HepG2 (cell line): Measurements from ENCODE around the gene RASGRF1. TPM values are rescaled to one million over a fixed set of nuclear protein-coding genes. Genes with fewer than 3 reads are reported as not detected.

ENCODE experiments used
- ARID3A ChIP-seq: IDR thresholded peaks from 2 replicates; pipeline ENCODE4 v1.6.1; 2012; ENCODE audit warnings: low read depth, low read length, improper control_type of control experiment
- ATF3 ChIP-seq: sonication (generic); formaldehyde crosslinking; IDR thresholded peaks from 2 replicates; pipeline ENCODE4 v1.4.0; 2020; ENCODE audit warnings: missing genetic modification reagents
- HES4 ChIP-seq: sonication (generic); formaldehyde crosslinking; IDR thresholded peaks from 2 replicates; pipeline ENCODE4 v1.9.0; 2021; ENCODE audit warnings: mild to moderate bottlenecking, missing genetic modification reagents, borderline replicate concordance
- HNF4A ChIP-seq: sonication (generic); formaldehyde crosslinking; IDR thresholded peaks from 2 replicates; pipeline ENCODE4 v1.4.0; 2020; ENCODE audit warnings: missing genetic modification reagents
- HNRNPL ChIP-seq: fragments of 200-400 bp; formaldehyde crosslinking; IDR thresholded peaks from 2 replicates; pipeline ENCODE4 v1.6.1; 2017; ENCODE audit warnings: mild to moderate bottlenecking, low read depth, low read length
- KLF13 ChIP-seq: sonication (generic); formaldehyde crosslinking; IDR thresholded peaks from 2 replicates; pipeline ENCODE4 v1.4.0; 2020; ENCODE audit warnings: mild to moderate bottlenecking, missing genetic modification reagents
- MED1 ChIP-seq: sonication (generic); formaldehyde crosslinking; IDR thresholded peaks from 2 replicates; pipeline ENCODE4 v1.4.0; 2020; ENCODE audit warnings: missing genetic modification reagents
- MTF2 ChIP-seq: sonication (generic); formaldehyde crosslinking; IDR thresholded peaks from 2 replicates; pipeline ENCODE4 v1.5.0; 2020; ENCODE audit warnings: missing genetic modification reagents, borderline replicate concordance
- NCOA2 ChIP-seq: sonication (generic); formaldehyde crosslinking; IDR thresholded peaks from 2 replicates; pipeline ENCODE4 v1.8.0; 2022; ENCODE audit warnings: inconsistent platforms
- PCBP2 ChIP-seq: fragments of 200-400 bp; formaldehyde crosslinking; optimal IDR thresholded peaks from 2 replicates; pipeline ENCODE3; 2018; ENCODE audit warnings: low read length, low read depth; ENCODE audit not compliant: poor library complexity, severe bottlenecking
- POLR2G ChIP-seq: fragments of 200-400 bp; formaldehyde crosslinking; IDR thresholded peaks from 2 replicates; pipeline ENCODE4 v1.6.1; 2018; ENCODE audit warnings: mild to moderate bottlenecking, low read depth, low read length, moderate library complexity
- SRSF9 ChIP-seq: fragments of 200-400 bp; formaldehyde crosslinking; IDR thresholded peaks from 2 replicates; pipeline ENCODE4 v1.6.1; 2018; ENCODE audit warnings: borderline replicate concordance, mild to moderate bottlenecking, low read depth, low read length; ENCODE audit not compliant: insufficient read depth, poor library complexity, severe bottlenecking
- ZBTB3 ChIP-seq: sonication (generic); formaldehyde crosslinking; IDR thresholded peaks from 2 replicates; pipeline ENCODE4 v1.4.0; 2020; ENCODE audit warnings: low read depth, mild to moderate bottlenecking, moderate library complexity, missing genetic modification reagents, borderline replicate concordance
- ZBTB38 ChIP-seq: sonication (generic); formaldehyde crosslinking; IDR thresholded peaks from 2 replicates; pipeline ENCODE4 v1.5.1; 2020; ENCODE audit warnings: mild to moderate bottlenecking, missing genetic modification reagents
- ZNF280B ChIP-seq: sonication (generic); formaldehyde crosslinking; IDR thresholded peaks from 2 replicates; pipeline ENCODE4 v1.5.0; 2020; ENCODE audit warnings: missing genetic modification reagents, mild to moderate bottlenecking, borderline replicate concordance
- ZNF616 ChIP-seq: sonication (generic); formaldehyde crosslinking; IDR thresholded peaks from 2 replicates; pipeline ENCODE4 v1.5.0; 2020; ENCODE audit warnings: low read depth, mild to moderate bottlenecking, missing genetic modification reagents
- ZNF792 ChIP-seq: IDR thresholded peaks from 2 replicates; pipeline ENCODE4 v1.6.1; 2016
- polyA plus RNA-seq, 8 experiments: library from polyadenylated mRNA; depleted of rRNA in 3 of 8; stranded (reverse) in 7 of 8; unstranded in 1 of 8; fragments of >200 nt; fragmentation: Illumina TruSeq in 4 of 8; extraction: Trizol in 4 of 8; gene quantifications; 2 replicates each; pipeline versions ENCODE4 v1.2.1 to v1.2.3, GENCODE V29; 2011 to 2016; ENCODE audit warnings: low read depth in 4 of 8, missing spikeins in 1 of 8, mixed read lengths in 1 of 8; ENCODE audit not compliant: insufficient read depth in 1 of 8
- total RNA-seq, 5 experiments: library from RNA; depleted of rRNA; stranded (reverse); fragments of >200 nt; fragmentation: Illumina TruSeq; extraction: Trizol; gene quantifications; 2 replicates each; pipeline ENCODE4 v1.2.3, GENCODE V29; 2016; ENCODE audit warnings: low read depth in 1 of 5
- TF ChIP-seq, protein P1 (sequence below): sonication (generic); formaldehyde crosslinking; conservative IDR thresholded peaks from 2 replicates; pipeline ENCODE4 v1.5.0; 2020; ENCODE audit warnings: missing genetic modification reagents
- TF ChIP-seq, protein P2 (sequence below): IDR thresholded peaks from 2 replicates; pipeline ENCODE4 v1.6.1; 2018; ENCODE audit warnings: missing genetic modification reagents, mild to moderate bottlenecking, missing compliant biosample characterization
- TF ChIP-seq, protein P3 (sequence below): sonication (generic); formaldehyde crosslinking; IDR thresholded peaks from 2 replicates; pipeline ENCODE4 v1.4.0; 2020; ENCODE audit warnings: mild to moderate bottlenecking, missing genetic modification reagents, borderline replicate concordance
- TF ChIP-seq, protein P4 (sequence below): sonication (generic); formaldehyde crosslinking; IDR thresholded peaks from 2 replicates; pipeline ENCODE4 v1.5.0; 2020; ENCODE audit warnings: mild to moderate bottlenecking, missing genetic modification reagents

Gene RASGRF1
- total and polyA plus RNA-seq, 2 of the 13 experiments (the other 11 are each of a cell fraction or from before 2014, with no cell fraction given), result 0.55 to 3.0 TPM

DNA sequence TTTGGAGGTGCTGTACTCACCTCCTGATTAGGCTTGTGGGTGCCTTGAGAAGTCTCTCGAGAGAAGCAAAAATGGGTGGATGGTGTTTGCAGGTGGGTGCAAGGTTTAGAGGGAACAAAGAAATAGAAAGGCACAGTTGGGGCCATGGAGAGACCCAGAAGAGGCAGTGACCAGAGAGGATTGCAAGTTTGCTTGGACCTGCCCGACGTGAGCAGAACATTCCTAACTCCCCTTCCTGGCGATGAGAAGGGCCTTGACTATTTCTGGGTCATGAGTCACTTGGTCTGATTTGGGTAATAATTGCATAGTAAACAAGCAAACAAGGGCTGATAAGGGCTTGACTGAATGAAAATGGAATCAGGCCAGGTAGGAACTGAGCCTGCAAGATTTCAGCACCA, 138.7 kb downstream of the RASGRF1 start (continued):
- TF ChIP-seq, protein P1, sequence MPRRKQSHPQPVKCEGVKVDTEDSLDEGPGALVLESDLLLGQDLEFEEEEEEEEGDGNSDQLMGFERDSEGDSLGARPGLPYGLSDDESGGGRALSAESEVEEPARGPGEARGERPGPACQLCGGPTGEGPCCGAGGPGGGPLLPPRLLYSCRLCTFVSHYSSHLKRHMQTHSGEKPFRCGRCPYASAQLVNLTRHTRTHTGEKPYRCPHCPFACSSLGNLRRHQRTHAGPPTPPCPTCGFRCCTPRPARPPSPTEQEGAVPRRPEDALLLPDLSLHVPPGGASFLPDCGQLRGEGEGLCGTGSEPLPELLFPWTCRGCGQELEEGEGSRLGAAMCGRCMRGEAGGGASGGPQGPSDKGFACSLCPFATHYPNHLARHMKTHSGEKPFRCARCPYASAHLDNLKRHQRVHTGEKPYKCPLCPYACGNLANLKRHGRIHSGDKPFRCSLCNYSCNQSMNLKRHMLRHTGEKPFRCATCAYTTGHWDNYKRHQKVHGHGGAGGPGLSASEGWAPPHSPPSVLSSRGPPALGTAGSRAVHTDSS, result no peak
- 0 out of 2 replicates have a peak, but pooled peaks have one; percentile 28 for TF ChIP-seq ZNF792 (CRISPR knock-in tag)
- TF ChIP-seq ZNF280B (CRISPR knock-in tag), result no peak
- TF ChIP-seq NCOA2 (CRISPR knock-in tag), result 0 out of 2 replicates have a peak, but pooled peaks have one; percentile 25
- TF ChIP-seq, protein P2, sequence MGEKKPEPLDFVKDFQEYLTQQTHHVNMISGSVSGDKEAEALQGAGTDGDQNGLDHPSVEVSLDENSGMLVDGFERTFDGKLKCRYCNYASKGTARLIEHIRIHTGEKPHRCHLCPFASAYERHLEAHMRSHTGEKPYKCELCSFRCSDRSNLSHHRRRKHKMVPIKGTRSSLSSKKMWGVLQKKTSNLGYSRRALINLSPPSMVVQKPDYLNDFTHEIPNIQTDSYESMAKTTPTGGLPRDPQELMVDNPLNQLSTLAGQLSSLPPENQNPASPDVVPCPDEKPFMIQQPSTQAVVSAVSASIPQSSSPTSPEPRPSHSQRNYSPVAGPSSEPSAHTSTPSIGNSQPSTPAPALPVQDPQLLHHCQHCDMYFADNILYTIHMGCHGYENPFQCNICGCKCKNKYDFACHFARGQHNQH, result no peak
- peak; percentile 73 for TF ChIP-seq ATF3 (CRISPR knock-in tag)
- TF ChIP-seq, protein P3, sequence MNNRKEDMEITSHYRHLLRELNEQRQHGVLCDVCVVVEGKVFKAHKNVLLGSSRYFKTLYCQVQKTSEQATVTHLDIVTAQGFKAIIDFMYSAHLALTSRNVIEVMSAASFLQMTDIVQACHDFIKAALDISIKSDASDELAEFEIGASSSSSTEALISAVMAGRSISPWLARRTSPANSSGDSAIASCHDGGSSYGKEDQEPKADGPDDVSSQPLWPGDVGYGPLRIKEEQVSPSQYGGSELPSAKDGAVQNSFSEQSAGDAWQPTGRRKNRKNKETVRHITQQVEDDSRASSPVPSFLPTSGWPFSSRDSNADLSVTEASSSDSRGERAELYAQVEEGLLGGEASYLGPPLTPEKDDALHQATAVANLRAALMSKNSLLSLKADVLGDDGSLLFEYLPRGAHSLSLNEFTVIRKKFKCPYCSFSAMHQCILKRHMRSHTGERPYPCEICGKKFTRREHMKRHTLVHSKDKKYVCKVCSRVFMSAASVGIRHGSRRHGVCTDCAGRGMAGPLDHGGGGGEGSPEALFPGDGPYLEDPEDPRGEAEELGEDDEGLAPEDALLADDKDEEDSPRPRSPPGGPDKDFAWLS (CRISPR knock-in tag), result no peak
- no peak for TF ChIP-seq ZBTB3
- TF ChIP-seq MED1 (CRISPR knock-in tag), result peak; percentile 52; the same call in 1 of the 2 replicates
- no peak for TF ChIP-seq HNRNPL
- TF ChIP-seq ZNF616, result no peak
- no peak for TF ChIP-seq HES4 (CRISPR knock-in tag)
- TF ChIP-seq ARID3A, result peak; percentile 82; the same call in 1 of the 2 replicates
- TF ChIP-seq MTF2 (CRISPR knock-in tag), result no peak
- peak; percentile 25; the same call in 1 of the 2 replicates for TF ChIP-seq HNF4A
- no peak for TF ChIP-seq POLR2G
- TF ChIP-seq, protein P4, sequence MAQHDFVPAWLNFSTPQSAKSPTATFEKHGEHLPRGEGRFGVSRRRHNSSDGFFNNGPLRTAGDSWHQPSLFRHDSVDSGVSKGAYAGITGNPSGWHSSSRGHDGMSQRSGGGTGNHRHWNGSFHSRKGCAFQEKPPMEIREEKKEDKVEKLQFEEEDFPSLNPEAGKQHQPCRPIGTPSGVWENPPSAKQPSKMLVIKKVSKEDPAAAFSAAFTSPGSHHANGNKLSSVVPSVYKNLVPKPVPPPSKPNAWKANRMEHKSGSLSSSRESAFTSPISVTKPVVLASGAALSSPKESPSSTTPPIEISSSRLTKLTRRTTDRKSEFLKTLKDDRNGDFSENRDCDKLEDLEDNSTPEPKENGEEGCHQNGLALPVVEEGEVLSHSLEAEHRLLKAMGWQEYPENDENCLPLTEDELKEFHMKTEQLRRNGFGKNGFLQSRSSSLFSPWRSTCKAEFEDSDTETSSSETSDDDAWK, result no peak
- no peak for TF ChIP-seq SRSF9
- no peak for TF ChIP-seq ZBTB38 (CRISPR knock-in tag)
- TF ChIP-seq KLF13 (CRISPR knock-in tag), result no peak
- no peak for TF ChIP-seq PCBP2
